Urinary bladder (tissue), 4 donors: ENCODE data around the gene LRRTM4. TPM values are rescaled to one million over a fixed set of nuclear protein-coding genes. Genes with fewer than 3 reads are reported as not detected.
"Not testable (repeated sequence)": the region's sequence is repeated elsewhere in the genome, so short reads cannot be mapped to it uniquely, and the experiment has no call there.

Source experiments
- DNase-seq: peaks from one replicate; pipeline ENCODE4 v3.0.0-alpha.2; 2015; ENCODE audit errors: extremely low spot score
- H3K27ac ChIP-seq: one replicate; pipeline ENCODE4 v1.5.1; 2013; ENCODE audit warnings: low read depth, mild to moderate bottlenecking, moderate library complexity
- H3K36me3 ChIP-seq: one replicate; pipeline ENCODE4 v1.6.1; 2013; ENCODE audit warnings: mild to moderate bottlenecking, moderate library complexity; ENCODE audit not compliant: insufficient read depth
- H3K4me1 ChIP-seq: one replicate; pipeline ENCODE4 v1.6.1; 2013; ENCODE audit warnings: mild to moderate bottlenecking, moderate library complexity; ENCODE audit not compliant: insufficient read depth
- H3K4me3 ChIP-seq: one replicate; pipeline ENCODE4 v1.5.1; 2013; ENCODE audit warnings: low read depth, low read length
- WGBS: extraction: QIAGEN DNeasy Blood & Tissue Kit; methylation state at CpG from one replicate; pipeline ENCODE4 v1.1.7; 2013; 5-methylcytosine and 5-hydroxymethylcytosine counted together
- polyA plus RNA-seq: library from polyadenylated mRNA; stranded (reverse); fragments of 200-250 nt; gene quantifications from one replicate; pipeline ENCODE4 v1.2.3, GENCODE V29; 2013
- total RNA-seq: library from RNA; depleted of rRNA; stranded (reverse); fragments of >200 nt; gene quantifications from one replicate; pipeline ENCODE4 v1.2.3, GENCODE V29; 2014
- donor health status: healthy with polysubstance abuse.
- donor health status: healthy.

The LRRTM4 gene
- total and polyA plus RNA-seq, 2 donors: 0.34 to 13.9 TPM

DNA sequence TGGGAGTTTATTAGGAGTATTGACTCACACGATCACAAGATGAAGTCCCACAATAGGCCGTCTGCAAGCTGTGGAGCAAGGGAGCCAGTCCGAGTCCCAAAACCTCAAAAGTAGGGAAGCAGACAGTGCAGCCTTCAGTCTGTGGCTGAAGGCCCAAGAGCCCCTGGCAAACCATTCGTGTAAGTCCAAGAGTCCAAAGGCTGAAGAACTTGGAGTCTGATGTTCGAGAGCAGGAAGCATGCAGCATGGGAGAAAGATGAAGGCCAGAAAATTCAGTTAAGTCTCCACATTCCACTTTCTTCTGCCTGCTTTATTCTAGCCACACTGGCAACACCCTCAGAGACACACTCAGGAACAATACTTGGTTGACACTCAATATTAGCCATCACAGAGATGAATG, 492.9 kb downstream of the LRRTM4 start:
- H3K36me3 ChIP-seq, H3K27ac ChIP-seq, DNase-seq, H3K4me3 ChIP-seq, H3K4me1 ChIP-seq: not testable (repeated sequence)
- WGBS: 96% methylated on average over 5 of the region's 5 CpGs

DNA sequence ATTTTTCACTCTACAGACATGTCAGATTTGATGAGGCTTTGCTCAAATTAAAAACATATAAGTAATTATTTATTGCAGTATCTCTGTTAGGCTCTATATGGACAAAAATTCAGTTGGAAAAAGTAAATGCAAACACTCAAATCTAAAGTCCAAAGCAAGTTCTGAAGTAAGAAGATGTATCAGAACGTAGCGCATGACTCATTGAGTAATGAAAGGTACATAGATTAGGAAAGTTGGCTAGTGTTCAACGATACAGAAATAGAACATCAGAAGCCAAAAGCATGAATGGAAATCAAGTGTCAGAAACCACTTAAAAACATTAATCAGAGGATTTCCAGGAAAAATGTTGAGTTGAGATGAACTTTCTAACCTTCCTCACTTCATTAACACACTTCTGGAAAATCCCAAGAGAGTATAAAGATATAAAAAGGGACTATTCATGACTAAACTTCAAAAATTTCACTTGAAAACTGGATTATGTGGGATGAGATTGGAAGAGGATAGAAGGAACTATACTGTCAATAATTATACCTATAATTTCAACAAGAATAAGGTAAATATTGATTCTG, 494.1 kb downstream of the LRRTM4 start:
- WGBS: 62% methylated on average over 3 of the region's 3 CpGs
- Histone ChIP-seq H3K4me3 (no peak overlapping the region), H3K27ac (no peak overlapping the region), H3K36me3 (no peaks in the 10 kb centered on the region), H3K4me1 (no peaks in the 10 kb centered on the region)
- DNase-seq: no peak

DNA sequence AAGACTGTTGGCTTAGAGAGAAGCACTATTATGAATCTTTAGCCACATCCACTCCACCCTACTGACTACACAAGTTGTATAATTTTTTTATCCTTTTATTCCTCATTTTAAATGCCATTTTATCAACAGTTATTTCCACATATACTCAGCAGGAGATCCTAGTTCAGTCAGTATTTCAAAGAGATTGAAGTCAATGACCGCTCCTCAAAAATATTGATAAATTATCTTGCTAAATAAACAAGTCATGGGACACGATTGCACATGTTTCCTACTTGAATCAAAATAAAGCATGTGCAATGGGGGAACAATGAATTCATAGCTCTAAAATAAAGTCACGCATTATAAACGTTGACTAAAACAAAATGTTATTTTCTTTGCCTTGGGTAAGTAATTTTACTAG, 496.5 kb downstream of the LRRTM4 start:
- H3K4me1 ChIP-seq: no peaks in the 10 kb centered on the region

DNA sequence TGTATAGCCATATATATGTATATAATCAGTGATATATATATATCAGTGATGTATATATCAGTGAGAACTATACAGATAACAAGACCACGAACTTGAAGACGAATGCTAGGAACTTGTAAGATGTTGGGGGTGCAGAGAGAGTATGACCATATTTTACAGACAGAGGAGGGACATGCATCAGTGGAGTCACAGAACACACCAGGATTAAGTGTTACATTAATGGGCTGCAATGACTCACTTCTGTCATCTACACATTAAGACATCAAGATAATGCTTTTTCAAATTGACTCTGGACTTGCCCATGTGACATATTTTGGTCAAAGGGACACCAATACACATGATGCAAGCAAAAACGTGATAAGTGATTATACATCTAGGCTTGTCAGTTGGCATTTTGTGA, 501.0 kb downstream of the LRRTM4 start:
- Histone ChIP-seq H3K4me1 (peaks cover 2% of the 10 kb centered on the region), H3K27ac (no peak overlapping the region), H3K4me3 (no peak overlapping the region), H3K36me3 (no peaks in the 10 kb centered on the region)
- 54% methylated on average over 3 of the region's 3 CpGs for WGBS
- DNase-seq: no peak

More for the DNA sequence above, 496.5 kb downstream of the LRRTM4 start:
- Histone ChIP-seq H3K4me3 (no peak overlapping the region), H3K27ac (no peak overlapping the region), H3K36me3 (no peaks in the 10 kb centered on the region)
- no peak for DNase-seq
- WGBS: 74% methylated on average over 4 of the region's 4 CpGs

DNA sequence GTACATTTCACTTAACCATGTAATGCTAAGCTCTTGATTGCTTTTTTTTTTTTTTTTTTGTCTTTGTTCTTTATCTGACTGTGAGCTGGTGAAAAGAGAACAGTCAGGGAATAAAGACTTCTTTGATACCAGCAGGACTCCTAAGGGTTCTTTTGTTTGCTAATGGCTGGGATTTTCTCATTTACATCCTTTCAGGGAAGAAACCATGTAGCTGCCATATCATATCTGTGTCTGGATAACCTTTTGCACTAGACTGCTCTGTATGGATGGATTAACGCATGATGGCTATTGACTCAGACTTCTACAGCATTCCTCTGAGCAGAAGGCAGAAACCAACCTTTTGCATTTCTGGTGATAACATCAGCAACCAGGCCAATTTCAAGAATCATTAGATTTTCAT, 504.0 kb downstream of the LRRTM4 start:
- Histone ChIP-seq H3K4me3 (no peak overlapping the region), H3K36me3 (no peaks in the 10 kb centered on the region), H3K27ac (no peak overlapping the region), H3K4me1 (peaks cover 2% of the 10 kb centered on the region)
- no peak for DNase-seq
- 84% methylated on average over 1 of the region's 1 CpG for WGBS

DNA sequence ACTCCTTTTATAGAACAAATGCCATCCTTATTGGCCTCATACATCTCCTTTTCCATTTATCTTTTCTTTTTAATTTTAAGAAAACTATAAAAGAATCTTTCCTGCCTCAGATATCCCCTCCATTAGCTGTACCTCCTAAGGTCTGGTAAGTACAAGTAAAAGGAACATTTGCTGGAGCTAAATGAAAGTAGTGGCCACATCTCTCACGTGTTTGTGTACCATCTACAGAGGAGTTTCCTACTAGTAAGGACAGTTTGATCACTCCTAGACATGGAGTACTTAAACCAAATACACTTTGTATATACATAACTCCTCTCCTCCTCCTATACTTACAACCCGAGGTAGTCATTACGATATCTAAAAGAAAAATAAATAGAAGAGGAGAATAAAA, 504.8 kb downstream of the LRRTM4 start:
- Histone ChIP-seq H3K4me1 (peaks cover 2% of the 10 kb centered on the region), H3K27ac (no peak overlapping the region), H3K36me3 (no peaks in the 10 kb centered on the region), H3K4me3 (no peak overlapping the region)
- 78% methylated on average over 3 of the region's 3 CpGs for WGBS
- DNase-seq: no peak

DNA sequence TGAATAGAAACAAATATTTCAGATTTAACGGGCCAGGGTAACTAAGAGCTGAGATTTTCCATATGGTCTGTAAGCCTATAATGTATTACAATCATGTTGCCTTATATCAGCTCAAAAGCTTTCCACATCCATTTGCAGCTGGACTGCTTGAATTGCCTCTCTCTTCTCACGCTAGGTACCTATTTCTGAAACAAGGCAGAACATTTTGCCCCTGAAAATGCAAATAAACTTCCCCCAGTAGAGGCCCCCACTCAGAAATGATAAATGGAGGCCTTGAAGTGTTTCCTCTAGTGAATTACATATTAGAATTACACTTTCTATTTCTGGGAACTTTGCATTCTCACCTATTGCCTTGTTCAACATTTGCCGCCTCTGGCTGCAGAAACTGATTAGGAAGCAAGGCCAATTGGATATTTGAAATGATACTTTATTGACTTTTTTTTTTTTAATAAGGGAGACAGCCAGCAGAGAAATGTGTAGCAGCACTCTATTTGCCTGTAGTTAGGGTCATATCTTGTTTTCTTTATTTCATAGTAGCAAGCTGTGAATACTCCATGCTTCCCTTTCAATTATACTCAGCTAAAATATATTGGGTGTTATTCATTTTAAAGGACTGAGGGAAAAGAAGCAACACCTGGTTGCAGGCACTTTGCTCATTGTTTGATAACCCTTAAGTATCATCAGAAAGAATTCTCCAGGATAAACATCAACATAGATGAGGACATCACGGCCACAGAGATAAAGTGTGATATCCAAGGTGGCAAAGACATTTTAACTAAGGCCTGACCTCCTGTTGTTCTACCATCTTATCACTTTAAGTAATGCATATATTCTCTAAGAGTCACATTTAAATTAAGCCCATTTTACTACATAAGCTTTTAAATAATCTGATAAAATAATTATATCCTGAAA, 505.5 kb downstream of the LRRTM4 start:
- Histone ChIP-seq H3K27ac (no peak overlapping the region), H3K4me3 (no peak overlapping the region), H3K36me3 (no peaks in the 10 kb centered on the region), H3K4me1 (peaks cover 2% of the 10 kb centered on the region)
- DNase-seq: no peak
- WGBS: 70% methylated on average over 4 of the region's 4 CpGs

DNA sequence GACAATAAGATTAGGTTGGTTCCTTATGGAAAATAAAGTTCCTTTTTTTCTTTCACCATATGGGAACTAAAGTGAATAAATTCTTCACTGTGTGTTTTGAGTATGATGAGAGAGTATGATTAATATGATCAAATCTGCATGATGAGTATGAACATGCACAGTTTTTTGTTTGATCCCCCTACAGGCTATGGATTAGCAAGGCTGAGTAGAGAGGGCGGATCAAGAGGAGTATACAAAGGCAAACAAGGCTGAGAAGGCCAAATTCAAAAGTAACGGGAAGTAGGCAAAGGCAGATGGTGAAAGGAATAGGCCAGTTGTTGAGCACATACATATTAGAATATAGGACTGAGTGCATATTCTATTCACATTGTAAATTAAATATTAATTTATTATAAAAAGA, 508.2 kb downstream of the LRRTM4 start:
- H3K36me3 ChIP-seq: no peaks in the 10 kb centered on the region
- no peak for DNase-seq
- H3K4me1 ChIP-seq: peaks cover 2% of the 10 kb centered on the region
- WGBS: 76% methylated on average over 2 of the region's 2 CpGs
- H3K4me3 ChIP-seq: no peak overlapping the region
- no peak overlapping the region for H3K27ac ChIP-seq

DNA sequence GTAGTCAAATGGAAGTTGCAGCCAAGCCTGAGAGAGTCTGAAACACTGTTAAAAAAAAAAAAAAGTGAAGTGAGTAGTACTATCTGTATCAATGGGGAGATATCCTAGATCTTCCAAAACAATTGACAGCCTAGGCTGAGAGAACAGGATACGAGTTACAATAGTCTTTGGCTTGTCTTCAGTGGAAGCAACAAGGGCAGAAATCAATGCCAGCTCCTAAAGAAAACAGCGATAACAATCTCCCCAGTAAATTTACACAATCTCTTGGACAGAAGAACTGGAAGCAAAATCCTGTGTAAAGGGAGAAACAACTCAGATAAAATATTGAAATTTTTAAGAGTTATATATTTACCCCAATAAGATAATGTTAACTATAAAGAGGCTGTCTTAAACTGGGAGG, 508.7 kb downstream of the LRRTM4 start:
- WGBS: 52% methylated on average over 2 of the region's 2 CpGs

DNA sequence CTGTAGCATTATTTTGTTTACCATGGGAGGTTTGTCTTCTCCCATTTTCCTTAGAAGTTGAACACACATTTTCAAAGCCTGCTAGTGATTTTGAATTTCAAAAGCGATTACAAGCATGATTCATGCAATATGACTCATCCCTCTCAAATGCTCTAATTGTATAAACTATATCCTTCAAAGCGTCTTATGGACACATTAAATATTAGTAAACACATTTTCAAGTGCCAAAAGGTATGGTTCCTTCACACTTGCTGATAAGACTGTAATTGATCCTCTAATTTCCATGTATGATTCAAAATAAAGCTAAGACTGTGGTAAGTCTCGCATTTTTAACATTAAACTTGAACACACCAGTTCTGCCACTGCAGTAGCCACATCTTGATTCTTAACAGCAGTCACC, 512.9 kb downstream of the LRRTM4 start:
- no peak for DNase-seq
- Histone ChIP-seq H3K36me3 (no peaks in the 10 kb centered on the region), H3K4me1 (no peaks in the 10 kb centered on the region), H3K27ac (no peak overlapping the region), H3K4me3 (no peak overlapping the region)
- 43% methylated on average over 3 of the region's 3 CpGs for WGBS

More for the DNA sequence above, 508.7 kb downstream of the LRRTM4 start:
- Histone ChIP-seq H3K4me1 (peaks cover 2% of the 10 kb centered on the region), H3K27ac (no peak overlapping the region), H3K4me3 (no peak overlapping the region), H3K36me3 (no peaks in the 10 kb centered on the region)
- DNase-seq: no peak

DNA sequence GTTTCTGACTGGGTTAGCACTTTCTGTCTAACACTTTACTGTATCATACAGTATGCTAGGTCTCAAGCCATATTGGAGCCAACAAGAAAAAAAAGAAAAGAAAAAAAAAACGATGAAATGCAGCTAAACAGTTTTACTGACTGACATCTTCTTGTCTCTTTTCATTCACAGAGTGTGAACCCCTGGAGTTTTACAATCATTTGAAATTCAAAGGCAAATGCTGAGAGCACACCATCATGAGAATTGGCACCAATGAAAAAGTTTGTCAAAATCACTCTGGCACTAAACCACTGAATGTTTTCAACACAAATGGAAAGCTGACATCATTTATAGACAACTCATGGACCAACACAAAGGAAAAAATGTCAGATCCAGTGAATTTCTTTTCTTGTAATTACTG, 513.3 kb downstream of the LRRTM4 start:
- Histone ChIP-seq H3K4me1 (no peaks in the 10 kb centered on the region), H3K27ac (no peak overlapping the region), H3K36me3 (no peaks in the 10 kb centered on the region), H3K4me3 (no peak overlapping the region)
- 4% methylated on average over 1 of the region's 1 CpG for WGBS
- DNase-seq: no peak

DNA sequence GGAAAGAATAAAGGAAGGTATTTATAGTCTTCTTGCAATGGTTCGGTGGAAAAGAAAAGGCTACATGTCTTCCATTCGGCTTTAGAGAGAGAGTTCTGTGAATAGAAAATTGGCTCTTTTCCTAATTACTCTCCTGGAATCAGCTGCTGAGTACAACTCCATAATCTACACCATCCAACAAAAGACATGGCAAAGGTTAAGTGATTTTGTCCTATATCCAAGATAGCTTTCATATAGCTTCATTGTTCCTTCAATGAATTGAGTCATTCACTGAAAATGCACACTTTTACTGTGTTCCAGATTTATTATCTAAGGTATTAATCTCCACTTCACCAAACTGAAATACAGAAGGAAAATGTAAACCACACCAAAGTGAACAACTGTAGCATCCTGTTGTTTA, 514.5 kb downstream of the LRRTM4 start:
- H3K27ac ChIP-seq: no peak overlapping the region
- 75% methylated on average over 2 of the region's 2 CpGs for WGBS
- H3K36me3 ChIP-seq: no peaks in the 10 kb centered on the region
- H3K4me1 ChIP-seq: no peaks in the 10 kb centered on the region
- no peak for DNase-seq
- no peak overlapping the region for H3K4me3 ChIP-seq

DNA sequence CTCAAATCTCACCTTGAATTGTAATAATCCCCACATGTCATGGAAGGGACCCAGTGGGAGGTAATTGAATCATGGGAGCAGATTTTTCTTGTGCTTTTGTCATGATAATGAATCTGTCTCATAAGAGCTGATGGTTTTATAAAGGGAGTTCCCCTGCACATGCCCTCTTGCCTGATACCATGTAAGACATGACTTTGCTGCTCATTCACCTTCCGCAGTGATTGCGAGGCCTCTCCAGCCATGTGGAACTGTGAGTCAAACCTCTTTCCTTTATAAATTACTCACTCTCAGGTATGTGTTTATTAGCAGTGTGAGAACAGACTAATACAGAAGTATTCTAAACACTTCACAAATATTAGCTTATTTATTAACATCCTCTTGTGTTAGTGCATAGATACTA, 516.7 kb downstream of the LRRTM4 start:
- Histone ChIP-seq H3K4me3 (no peak overlapping the region), H3K4me1 (no peaks in the 10 kb centered on the region), H3K36me3 (no peaks in the 10 kb centered on the region), H3K27ac (no peak overlapping the region)
- 92% methylated on average over 2 of the region's 2 CpGs for WGBS
- no peak for DNase-seq

DNA sequence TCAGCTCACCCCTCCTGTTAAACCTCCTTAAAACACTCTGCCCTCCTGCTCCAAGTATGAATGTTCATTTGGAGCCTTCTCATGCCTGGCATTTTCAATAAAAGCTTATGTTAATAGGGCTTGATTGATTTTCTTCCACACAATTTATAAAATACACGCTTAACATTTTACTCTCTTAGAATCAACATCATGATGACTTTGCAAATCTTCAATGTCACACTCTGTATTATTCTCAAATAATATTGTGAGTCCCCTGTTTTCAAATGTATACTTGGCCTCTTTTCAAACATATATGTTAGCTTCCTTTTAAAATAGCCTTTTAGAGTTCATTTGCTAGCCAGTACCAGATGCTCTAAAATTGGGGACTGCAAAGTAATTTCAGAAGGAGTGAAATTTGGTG, 520.3 kb downstream of the LRRTM4 start:
- H3K36me3 ChIP-seq: no peaks in the 10 kb centered on the region
- 95% methylated on average over 1 of the region's 1 CpG for WGBS
- no peak for DNase-seq
- H3K4me3 ChIP-seq: no peak overlapping the region
- H3K27ac ChIP-seq: no peak overlapping the region
- H3K4me1 ChIP-seq: no peaks in the 10 kb centered on the region
